Tibial nerve (tissue), 4 donors: ENCODE data around the gene MPEG1.

ENCODE experiments used
- CTCF ChIP-seq, 5 experiments: fragments of 200-600 bp in 3 of 5; fragments of 450-650 bp in 2 of 5; sonication (generic) in 3 of 5; IDR thresholded peaks; one replicate each; pipeline ENCODE4 v1.5.1; 2016 to 2019; ENCODE audit warnings: antibody characterized with exemption in 5 of 5, mild to moderate bottlenecking in 3 of 5, moderate library complexity in 2 of 5
- EP300 ChIP-seq, 2 donors: sonication (generic); formaldehyde crosslinking; IDR thresholded peaks; one replicate each; pipeline ENCODE4 v1.6.1; 2017; ENCODE audit warnings: antibody characterized with exemption in 2 of 2, mild to moderate bottlenecking in 1 of 2
- POLR2A ChIP-seq, 2 donors: fragments of 450-650 bp; IDR thresholded peaks; one replicate each; pipeline ENCODE4 v1.6.1; 2017; ENCODE audit warnings: antibody characterized with exemption in 2 of 2, mild to moderate bottlenecking in 2 of 2, moderate library complexity in 2 of 2

DNA sequence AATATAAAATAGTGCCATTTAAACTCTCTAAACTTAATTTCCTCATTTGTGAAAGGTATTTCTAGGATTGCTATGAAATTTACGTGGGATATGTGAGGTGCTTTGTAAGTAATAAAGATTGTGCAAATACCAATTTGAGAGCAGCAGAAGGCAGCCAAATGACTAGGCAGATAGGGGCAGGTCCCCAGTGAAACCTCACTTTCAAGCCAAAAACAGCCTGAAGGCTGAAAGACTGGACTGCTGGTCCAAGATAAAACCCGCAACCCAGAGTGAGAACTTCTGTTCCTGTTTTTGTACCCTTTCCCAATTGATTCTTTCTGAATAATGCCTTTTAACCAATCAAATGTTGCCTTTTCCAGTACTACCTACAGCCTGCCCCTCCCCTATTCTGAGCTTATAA, 33.6 kb downstream of the MPEG1 start:
- no peak for TF ChIP-seq CTCF (IDR thresholded peaks at IDR 0.05)
- TF ChIP-seq POLR2A (IDR thresholded peaks at IDR 0.05) = no peak
- no peak for TF ChIP-seq EP300 (IDR thresholded peaks at IDR 0.05)
